Esophagus (tissue), 2 donors: ENCODE data around the gene ARHGAP22. TPM values are rescaled to one million over a fixed set of nuclear protein-coding genes. Genes with fewer than 3 reads are reported as not detected.
"Not testable (repeated sequence)": the region's sequence is repeated elsewhere in the genome, so short reads cannot be mapped to it uniquely, and the experiment has no call there.

Experiments
- H3K27ac ChIP-seq, 2 donors: one replicate each; pipeline ENCODE4 v1.5.1; 2013; ENCODE audit warnings: low read depth in 2 of 2, mild to moderate bottlenecking in 2 of 2, inconsistent platforms in 1 of 2, low read length in 1 of 2, moderate library complexity in 1 of 2
- H3K27me3 ChIP-seq, 2 donors: one replicate each; pipeline ENCODE4 v1.6.1; 2013; ENCODE audit warnings: low read length in 2 of 2, control low read depth in 1 of 2, mild to moderate bottlenecking in 1 of 2; ENCODE audit not compliant: insufficient read depth in 2 of 2, control insufficient read depth in 1 of 2
- H3K36me3 ChIP-seq, 2 donors: one replicate each; pipeline ENCODE4 v1.6.1; 2013; ENCODE audit warnings: low read length in 1 of 2; ENCODE audit not compliant: control insufficient read depth in 2 of 2, insufficient read depth in 2 of 2
- H3K4me1 ChIP-seq, 2 donors: one replicate each; pipeline ENCODE4 v1.6.1; 2013; ENCODE audit warnings: low read length in 1 of 2; ENCODE audit not compliant: control insufficient read depth in 2 of 2, insufficient read depth in 2 of 2
- H3K4me3 ChIP-seq, 2 donors: one replicate each; pipeline ENCODE4 v1.5.1; 2013; ENCODE audit warnings: low read length in 2 of 2, mild to moderate bottlenecking in 2 of 2, low read depth in 1 of 2, moderate library complexity in 1 of 2
- H3K9me3 ChIP-seq, 2 donors: one replicate each; pipeline ENCODE4 v1.6.1; 2013; ENCODE audit warnings: mild to moderate bottlenecking in 2 of 2, low read depth in 1 of 2, low read length in 1 of 2, moderate library complexity in 1 of 2; ENCODE audit not compliant: control insufficient read depth in 2 of 2, insufficient read depth in 1 of 2
- WGBS, 2 donors: extraction: QIAGEN DNeasy Blood & Tissue Kit; methylation state at CpG; one replicate each; pipeline ENCODE4 v1.1.7; 2013; 5-methylcytosine and 5-hydroxymethylcytosine counted together
- polyA plus RNA-seq, 2 donors: library from polyadenylated mRNA; stranded (reverse); fragments of 200-250 nt; gene quantifications; one replicate each; pipeline ENCODE4 v1.2.3, GENCODE V29; 2013
- donor health status: healthy with polysubstance abuse.
- donor health status: Bipolar disorder and iron deficiency.

Gene ARHGAP22
- polyA plus RNA-seq, 2 donors, result 1.2 to 1.6 TPM

- WGBS, 2 donors, result 99 to 100% methylated on average over 4 of the region's 4 CpGs
- peaks cover 0 to 2% of the 10 kb centered on the region in 2 donors for H3K4me1 ChIP-seq
Observed at GRCh38 chr10:48440771-48441170, 164.1 kb downstream of the ARHGAP22 start.

GRCh38 chr10:48439581-48440041 is 165.3 kb downstream of the ARHGAP22 start:
- Histone ChIP-seq H3K27me3 (no peaks in the 10 kb centered on the region), H3K9me3 (no peaks in the 10 kb centered on the region), H3K4me3 (no peak overlapping the region), H3K4me1 (no peaks in the 10 kb centered on the region), H3K36me3 (peaks cover 1 to 2% of the 10 kb centered on the region in 2 donors), H3K27ac (no peak overlapping the region)
- WGBS, 2 donors, result 61 to 76% methylated on average over 10 of the region's 10 CpGs

More at GRCh38 chr10:48440771-48441170, 164.1 kb downstream of the ARHGAP22 start:
- Histone ChIP-seq H3K9me3 (no peaks in the 10 kb centered on the region), H3K4me3 (no peak overlapping the region), H3K27me3 (no peaks in the 10 kb centered on the region), H3K36me3 (no peaks in the 10 kb centered on the region), H3K27ac (no peak overlapping the region)

- H3K27ac ChIP-seq, result no peak overlapping the region
- H3K27me3 ChIP-seq, result no peaks in the 10 kb centered on the region
- WGBS, 2 donors, result 88% methylated on average over 2 of the region's 2 CpGs
- H3K4me1 ChIP-seq, result no peaks in the 10 kb centered on the region
- H3K36me3 ChIP-seq, result peaks cover 3 to 4% of the 10 kb centered on the region in 2 donors
- no peak overlapping the region for H3K4me3 ChIP-seq
- H3K9me3 ChIP-seq, result no peaks in the 10 kb centered on the region
Observed at GRCh38 chr10:48439031-48439430, 165.8 kb downstream of the ARHGAP22 start.

- 87 to 94% methylated on average over 3 of the region's 3 CpGs for WGBS, 2 donors
- Histone ChIP-seq H3K4me3 (no peak overlapping the region), H3K27ac (no peak overlapping the region), H3K4me1 (no peaks in the 10 kb centered on the region), H3K36me3 (peaks cover 3 to 4% of the 10 kb centered on the region in 2 donors), H3K9me3 (no peaks in the 10 kb centered on the region), H3K27me3 (no peaks in the 10 kb centered on the region)
Observed at GRCh38 chr10:48437546-48437945, 167.3 kb downstream of the ARHGAP22 start.

- H3K9me3 ChIP-seq, result no peaks in the 10 kb centered on the region
- no peak overlapping the region for H3K4me3 ChIP-seq
- H3K27ac ChIP-seq, result no peak overlapping the region
- H3K4me1 ChIP-seq, result no peaks in the 10 kb centered on the region
- H3K27me3 ChIP-seq, result no peaks in the 10 kb centered on the region
- H3K36me3 ChIP-seq, result peaks cover 3 to 4% of the 10 kb centered on the region in 2 donors
Observed at GRCh38 chr10:48431871-48432270, 173.0 kb downstream of the ARHGAP22 start.

GRCh38 chr10:48430402-48430993 is 174.4 kb downstream of the ARHGAP22 start:
- Histone ChIP-seq H3K27me3 (no peaks in the 10 kb centered on the region), H3K4me3 (no peak overlapping the region), H3K4me1 (no peaks in the 10 kb centered on the region), H3K36me3 (peaks cover 3 to 4% of the 10 kb centered on the region in 2 donors), H3K27ac (no peak overlapping the region), H3K9me3 (no peaks in the 10 kb centered on the region)
- 90% methylated on average over 4 of the region's 4 CpGs for WGBS, 2 donors

- H3K4me1 ChIP-seq, result no peaks in the 10 kb centered on the region
- no peaks in the 10 kb centered on the region for H3K36me3 ChIP-seq
- H3K27ac ChIP-seq, result no peak overlapping the region
- no peaks in the 10 kb centered on the region for H3K9me3 ChIP-seq
- no peaks in the 10 kb centered on the region for H3K27me3 ChIP-seq
- 76 to 86% methylated on average over 1 of the region's 1 CpG for WGBS, 2 donors
- H3K4me3 ChIP-seq, result no peak overlapping the region
Observed at GRCh38 chr10:48429309-48429708, 175.6 kb downstream of the ARHGAP22 start.

GRCh38 chr10:48428896-48429295 is 176.0 kb downstream of the ARHGAP22 start:
- H3K36me3 ChIP-seq, result no peaks in the 10 kb centered on the region
- H3K4me3 ChIP-seq, result no peak overlapping the region
- 96 to 97% methylated on average over 3 of the region's 3 CpGs for WGBS, 2 donors
- no peaks in the 10 kb centered on the region for H3K4me1 ChIP-seq
- H3K9me3 ChIP-seq, result no peaks in the 10 kb centered on the region
- no peak overlapping the region for H3K27ac ChIP-seq
- no peaks in the 10 kb centered on the region for H3K27me3 ChIP-seq

- Histone ChIP-seq H3K36me3 (no peaks in the 10 kb centered on the region), H3K4me3 (no peak overlapping the region), H3K27ac (no peak overlapping the region), H3K27me3 (no peaks in the 10 kb centered on the region), H3K4me1 (no peaks in the 10 kb centered on the region), H3K9me3 (no peaks in the 10 kb centered on the region)
- WGBS, 2 donors, result 94 to 95% methylated on average over 4 of the region's 4 CpGs
Observed at GRCh38 chr10:48423884-48424283, 181.0 kb downstream of the ARHGAP22 start.

GRCh38 chr10:48421862-48422261 is 183.0 kb downstream of the ARHGAP22 start:
- 74 to 80% methylated on average over 2 of the region's 2 CpGs for WGBS, 2 donors
- not testable (repeated sequence) for H3K36me3 ChIP-seq, H3K4me1 ChIP-seq, H3K9me3 ChIP-seq, H3K27ac ChIP-seq, H3K4me3 ChIP-seq, H3K27me3 ChIP-seq
